ENCODE data around the gene NLRC5. TPM values are rescaled to one million over a fixed set of nuclear protein-coding genes. Genes with fewer than 3 reads are reported as not detected.
"Not testable (repeated sequence)": the region's sequence is repeated elsewhere in the genome, so short reads cannot be mapped to it uniquely, and the experiment has no call there.

Gene NLRC5
- polyA plus RNA-seq, 1 donor: 4.2 TPM

DNA sequence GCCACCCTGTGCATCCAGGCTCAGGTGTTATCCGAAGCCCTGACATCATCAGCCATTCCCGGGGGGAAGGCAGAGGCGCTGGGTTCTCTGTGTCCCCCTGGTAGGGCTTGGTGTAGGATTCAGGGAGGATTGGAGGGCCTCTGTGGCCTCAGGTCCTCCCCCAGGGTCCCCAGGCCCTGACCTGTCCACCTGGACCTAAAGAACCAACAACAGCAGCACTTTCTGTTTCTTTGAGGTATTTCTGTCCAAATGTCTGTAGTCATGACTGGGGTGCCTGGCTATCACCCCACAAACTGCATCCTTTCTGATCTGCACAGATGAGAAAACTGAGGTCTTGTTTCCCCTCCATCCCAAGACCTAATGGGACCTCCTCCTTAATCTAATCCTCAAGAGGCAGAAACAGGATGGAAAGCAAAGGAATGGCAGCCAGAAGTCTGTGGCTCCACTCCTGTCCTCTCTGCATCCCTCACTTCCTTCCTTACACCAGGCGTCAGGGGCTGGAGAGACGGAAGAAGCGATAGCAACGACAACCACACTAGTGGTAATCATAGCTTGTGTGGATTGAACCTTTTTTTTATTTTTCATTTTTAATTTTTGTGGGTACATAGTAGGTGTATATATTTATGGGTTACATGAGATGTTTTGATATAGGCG lies 11.8 kb downstream of the NLRC5 start:
- DNase-seq: no peak

DNA sequence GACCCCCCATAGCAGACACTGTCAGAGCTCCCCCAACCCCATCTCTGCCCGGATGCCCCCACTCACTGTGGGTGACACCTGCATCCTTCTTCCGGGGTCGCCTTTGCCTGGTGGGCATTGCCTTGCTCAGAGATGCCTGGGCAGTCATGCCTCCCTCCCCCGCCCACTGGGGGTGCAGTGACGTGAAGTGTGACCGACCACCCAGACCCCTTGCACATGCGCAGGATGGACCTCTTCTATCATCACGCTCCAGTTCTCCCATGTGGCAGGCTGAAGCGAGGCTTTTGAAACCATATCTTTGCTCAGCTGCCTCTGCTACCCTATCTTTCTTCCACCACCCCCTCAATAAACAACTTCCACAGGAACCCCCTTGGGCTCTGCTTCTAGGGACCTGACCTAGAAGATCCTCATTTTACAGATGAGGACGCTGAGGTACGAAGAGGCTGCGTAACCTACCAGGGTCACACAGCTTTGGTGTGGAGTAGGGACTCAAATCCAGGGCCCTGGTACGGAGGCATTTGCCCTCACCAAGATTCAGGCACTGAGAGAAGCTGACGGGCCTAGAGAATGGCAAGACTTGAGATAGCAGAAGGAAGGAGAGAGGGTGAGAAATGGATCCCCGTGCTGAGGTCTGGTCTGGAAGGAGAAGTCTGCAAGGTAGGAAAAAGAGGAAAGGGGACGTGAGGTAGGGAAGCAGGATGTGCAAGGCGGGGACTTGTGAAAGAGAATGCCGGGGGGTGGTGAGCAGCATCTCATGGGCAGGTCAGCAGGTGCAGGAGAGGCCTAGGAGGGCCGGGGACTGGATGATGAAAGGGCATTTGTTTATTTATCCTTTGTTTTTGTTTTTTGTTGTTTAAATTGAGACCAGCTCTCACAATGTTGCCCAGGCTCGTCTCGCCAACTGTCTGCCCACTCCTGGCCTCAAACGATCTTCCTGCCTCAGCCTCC lies 14.4 kb downstream of the NLRC5 start:
- no peak for DNase-seq

DNA sequence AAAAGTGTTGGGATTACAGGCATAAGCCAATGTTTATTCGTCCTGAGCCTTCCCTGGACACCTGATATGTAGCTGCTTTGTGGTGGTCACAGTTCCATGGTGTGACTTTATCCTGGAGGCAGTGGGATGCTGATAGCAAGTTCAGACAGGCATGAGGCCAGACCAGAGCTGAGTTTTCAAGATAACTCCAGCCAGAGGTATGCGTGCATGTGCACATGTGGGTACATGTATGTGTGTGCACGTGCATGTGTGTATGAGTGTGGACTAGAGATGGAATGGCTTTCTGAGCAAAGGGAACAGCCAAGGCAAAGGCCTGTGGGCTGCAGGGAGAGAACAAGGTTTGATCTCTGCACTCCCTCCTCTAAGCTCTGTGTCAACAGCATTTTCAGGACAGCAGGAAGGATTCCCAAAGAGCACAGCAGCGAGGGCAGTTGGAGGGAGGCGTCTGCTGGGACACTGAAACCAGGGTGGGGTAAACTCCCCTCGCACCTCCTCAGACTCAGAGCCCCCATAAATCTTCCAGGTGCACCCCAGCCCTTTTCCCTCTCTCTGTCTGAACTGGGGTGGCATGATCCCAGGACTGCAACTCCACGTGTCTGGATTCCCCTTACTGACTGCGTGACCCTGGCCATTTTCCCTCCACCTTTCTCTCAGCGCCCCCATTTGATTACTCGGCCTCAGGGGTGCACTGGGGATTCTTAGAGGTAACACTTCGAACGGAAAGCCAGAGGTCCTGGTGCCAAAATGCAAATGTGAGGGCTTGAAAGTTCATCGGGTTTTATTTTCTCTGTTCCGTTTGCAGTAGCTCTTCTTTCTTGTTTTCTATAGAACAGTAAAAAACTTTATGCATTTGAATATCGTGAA lies 15.3 kb downstream of the NLRC5 start:
- no peak for DNase-seq

DNA sequence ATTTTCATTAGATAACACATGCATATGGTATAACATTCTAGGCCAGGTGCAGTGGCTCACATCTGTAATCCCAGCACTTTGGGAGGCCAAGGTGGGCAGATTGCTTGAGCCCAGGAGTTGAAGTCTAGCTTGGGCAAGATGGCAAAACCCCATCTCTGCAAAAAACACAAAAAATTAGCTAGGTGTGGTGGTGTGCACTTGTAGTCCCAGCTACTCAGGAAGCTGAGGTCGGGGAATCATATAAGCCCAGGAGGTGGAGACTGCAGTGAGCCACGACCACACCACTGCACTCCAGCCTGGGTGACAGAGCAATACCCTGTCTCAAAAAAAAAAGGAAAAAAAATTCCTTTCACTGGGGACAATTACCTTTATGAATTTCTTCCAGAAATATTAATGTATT lies 16.2 kb downstream of the NLRC5 start:
- not testable (repeated sequence) for DNase-seq

DNA sequence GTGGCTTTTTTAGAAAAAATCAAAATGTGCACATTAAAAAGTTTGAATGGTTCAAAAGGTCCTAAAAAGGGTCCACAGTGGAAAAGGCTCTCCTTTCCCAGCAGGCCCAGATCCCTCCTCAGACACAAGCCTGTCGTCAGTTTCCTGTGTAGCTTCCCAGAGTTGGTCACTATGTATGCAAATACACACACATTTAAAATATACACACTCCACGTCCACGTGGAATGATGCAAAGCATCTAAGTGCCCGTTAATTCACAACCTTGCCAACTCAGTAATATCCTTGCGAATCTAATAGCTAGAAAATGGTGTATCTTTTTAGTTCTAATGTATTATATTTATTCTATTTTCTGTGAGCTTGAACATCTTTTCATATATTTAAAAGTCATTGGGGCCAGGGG lies 17.7 kb downstream of the NLRC5 start:
- DNase-seq: no peak

DNA sequence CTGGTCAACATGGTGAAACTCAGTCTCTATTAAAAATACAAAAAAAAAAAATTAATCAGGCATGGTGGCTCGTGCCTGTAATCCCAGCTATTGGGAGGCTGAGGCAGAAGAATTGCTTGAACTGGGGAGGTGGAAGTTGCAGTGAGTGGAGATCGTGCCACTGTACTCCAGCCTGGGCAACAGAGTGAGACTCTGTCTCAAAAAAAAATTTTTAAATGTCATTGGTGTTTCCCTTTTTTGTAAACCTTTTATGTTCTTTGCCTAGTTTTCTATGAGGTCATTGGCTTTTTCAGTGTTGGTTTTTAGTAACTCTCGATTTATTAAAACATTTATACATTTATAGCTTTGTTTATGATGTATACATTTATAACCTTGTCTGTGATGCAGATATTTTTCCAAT lies 18.2 kb downstream of the NLRC5 start:
- DNase-seq: no peak

DNA sequence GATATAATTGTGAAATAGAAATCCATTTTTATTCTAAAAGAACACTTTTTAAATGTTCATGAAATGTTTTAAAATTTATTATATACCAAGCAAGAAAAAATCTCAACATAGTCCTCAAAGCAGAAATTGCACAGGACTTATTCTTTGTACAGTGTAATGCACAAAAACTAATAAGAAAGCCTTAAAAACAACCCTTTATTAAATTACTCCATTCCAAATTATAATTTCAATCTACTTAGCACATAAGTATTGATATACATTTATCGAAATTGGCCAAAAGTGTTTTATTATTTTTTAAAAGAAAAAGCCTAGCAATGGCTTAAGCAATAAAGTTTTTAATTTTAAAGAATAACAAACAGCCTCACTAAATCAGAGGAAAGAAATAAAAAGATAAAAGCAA lies 19.1 kb downstream of the NLRC5 start:
- DNase-seq: no peak

DNA sequence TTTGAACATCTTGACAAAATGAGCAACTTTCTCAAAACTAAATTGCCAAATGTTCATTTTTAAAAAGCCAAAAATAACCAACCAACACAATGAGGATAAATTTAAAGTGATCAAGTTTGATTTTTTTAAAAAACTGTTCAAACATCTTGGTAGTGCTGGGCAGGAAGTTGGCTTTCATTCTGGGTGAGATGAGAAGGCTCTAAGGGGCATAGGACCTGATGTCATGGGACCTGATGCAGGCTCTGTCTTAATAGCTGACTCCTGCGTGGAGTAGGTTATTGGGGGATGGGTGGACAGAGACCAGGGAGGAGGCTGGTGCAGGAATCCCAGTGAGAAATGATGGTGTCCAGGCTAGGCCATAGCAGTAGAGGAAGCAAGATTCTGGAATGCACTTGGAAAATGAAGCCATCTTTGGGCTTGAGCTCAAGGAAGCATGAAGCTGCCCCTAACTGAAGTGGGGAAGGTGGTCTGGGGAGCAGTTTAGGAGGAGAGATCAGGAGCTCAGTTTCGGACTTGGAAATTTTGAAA lies 20.4 kb downstream of the NLRC5 start:
- DNase-seq: no peak

DNA sequence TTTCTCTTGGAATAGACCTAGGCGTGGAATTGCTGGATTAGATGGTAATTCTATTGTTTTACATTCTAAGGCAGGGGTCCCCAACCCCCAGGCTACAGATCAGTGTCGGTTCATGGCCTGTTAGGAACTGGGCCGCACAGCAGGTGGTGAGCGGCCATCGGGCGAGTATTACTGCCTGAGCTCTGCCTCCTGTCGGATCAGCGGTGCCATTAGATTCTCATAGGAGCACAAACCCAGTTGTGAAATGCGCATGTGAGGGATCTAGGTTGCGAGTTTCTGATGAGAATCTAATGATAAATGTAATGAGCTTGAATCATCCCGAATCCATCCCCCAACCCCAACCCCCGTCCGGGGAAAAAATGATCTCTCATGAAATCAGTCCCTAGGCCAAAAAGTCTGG lies 23.0 kb downstream of the NLRC5 start:
- no peak for DNase-seq

DNA sequence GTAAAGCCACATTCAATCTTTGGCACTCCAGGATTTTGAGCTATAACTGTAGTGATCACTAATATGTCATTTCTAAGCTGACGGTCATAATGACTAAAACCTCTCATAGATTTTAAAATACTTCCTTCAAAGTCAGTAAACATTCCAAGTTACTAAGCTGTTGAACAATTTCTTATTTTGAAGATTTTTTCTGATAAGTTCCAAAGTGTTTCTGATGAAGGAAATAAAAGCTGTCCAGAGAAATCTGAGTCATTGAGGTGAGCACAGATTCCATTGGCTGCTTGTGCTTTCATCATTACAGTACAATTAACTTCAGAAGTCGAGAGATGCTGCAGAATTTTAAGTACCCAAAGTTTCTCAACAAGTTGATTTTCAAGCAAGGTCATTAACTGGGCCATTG lies 23.9 kb downstream of the NLRC5 start:
- no peak for DNase-seq

DNA sequence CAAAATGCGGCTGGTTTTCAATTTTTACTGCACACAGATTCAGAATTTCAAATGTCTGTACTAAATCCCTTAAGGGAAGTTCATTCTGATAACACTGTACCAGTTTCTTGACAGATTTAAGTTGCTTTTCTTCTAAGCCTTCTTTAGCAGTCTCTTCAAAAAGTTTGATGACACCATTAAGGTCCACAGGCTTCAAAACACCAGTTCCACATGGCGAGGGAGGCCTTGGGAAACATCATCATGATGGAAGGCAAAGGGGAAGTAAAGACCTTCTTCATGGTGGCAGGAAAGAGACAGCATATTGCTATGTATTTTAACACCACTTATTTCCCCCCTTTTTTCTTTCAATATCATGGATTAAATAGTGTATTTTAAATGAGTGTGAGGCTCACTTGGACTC lies 24.5 kb downstream of the NLRC5 start:
- DNase-seq: no peak

DNA sequence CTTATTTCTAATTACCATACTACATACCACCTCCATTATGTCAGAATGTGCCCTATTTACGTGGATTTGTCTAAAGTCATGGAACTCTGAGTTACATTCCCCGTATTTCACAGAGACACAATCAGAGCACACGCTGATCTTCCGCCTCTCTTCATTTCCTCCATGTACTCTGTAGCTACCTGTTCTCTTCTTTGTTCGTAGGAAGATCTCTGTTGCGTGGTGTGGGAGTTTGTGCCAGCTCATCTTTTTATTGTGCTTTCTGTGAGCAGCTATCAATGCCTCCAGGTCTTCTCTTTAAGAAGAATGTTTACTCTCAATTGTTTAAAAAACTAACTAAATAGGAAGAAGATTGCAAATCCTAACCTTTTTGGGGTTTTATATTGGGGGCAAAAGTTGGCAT lies 26.9 kb downstream of the NLRC5 start:
- no peak for DNase-seq

DNA sequence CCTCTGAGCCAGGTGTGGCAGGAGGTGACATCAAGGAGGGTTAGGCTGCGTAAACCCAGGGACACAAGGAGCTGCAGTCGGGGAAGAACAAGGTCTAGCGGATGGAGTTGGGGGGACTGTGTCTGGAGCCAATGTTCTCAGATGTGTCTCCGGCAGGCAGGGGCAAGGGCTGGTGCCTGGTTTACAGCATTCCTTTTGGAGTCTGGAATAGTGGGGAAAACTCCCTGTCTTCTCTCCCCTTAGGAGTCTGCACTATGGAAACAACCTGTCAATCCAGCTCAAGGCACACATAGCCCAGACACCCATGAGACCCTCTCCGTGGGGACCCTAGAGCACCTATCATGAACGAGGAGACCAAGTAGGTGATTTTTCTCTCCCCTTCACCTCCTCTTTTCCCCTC lies 27.5 kb downstream of the NLRC5 start:
- no peak for DNase-seq

DNA sequence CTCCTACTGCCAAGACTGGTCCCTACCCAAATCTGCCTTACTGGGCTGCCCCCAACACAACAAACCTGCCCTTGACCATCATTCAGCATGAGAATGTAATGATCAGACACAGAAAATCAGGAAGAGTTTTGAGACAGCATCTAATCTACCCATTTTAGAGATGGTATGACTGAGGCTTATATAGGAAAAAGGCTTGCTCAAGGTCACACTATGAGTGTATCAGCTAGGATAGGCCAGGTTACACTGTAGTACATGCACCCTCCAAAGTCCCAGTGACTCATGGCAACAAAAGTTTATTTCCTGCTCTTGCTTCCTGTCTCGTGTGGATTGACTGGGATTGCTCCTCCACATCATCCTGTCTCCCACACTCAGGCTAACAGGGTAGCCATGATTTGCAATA lies 27.9 kb downstream of the NLRC5 start:
- no peak for DNase-seq

DNA sequence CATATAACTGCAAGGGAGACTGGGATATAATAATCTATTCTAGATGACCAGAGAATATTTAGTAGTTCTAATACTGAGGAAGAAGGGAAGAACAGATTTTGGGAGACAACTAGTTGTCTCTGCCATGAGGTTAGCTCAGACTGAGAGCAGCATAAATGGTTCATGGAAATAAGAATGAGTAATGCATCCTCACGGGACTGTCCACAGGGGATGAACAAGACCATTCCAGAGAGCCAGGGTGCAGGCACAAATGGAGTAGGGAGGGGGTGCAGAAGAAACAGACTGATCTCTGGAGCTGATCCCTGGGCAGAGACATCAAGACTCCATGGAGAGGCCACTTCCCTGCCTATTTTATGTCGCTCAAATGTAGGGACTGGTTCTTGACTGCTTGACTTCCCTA lies 30.4 kb downstream of the NLRC5 start:
- no peak for DNase-seq

DNA sequence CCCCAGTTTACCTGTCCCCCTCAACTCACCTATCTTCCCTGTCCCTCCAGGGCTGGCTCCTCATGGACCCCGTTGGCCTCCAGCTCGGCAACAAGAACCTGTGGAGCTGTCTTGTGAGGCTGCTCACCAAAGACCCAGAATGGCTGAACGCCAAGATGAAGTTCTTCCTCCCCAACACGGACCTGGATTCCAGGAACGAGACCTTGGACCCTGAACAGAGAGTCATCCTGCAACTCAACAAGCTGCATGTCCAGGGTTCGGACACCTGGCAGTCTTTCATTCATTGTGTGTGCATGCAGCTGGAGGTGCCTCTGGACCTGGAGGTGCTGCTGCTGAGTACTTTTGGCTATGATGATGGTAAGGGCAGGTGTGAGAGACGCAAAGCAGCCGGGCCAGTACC lies 31.3 kb downstream of the NLRC5 start:
- no peak for DNase-seq

DNA sequence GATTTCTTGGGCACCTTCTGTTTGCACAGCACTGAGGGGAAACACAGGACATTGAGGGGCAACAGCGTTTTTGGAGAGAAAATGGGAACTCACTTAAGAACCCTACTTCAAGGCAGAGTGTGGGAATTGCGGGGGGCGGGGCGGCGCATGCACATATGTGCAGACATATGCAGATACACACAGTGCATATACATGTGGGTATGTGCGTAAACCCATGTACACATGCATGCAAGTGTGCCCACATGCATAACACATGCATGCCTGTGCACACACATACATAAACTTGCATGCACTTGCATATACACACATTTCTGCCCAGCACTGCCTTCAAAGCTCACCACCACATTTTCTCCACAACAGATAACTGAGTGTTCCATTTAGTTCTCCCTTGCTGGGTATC lies 32.4 kb downstream of the NLRC5 start:
- DNase-seq: no peak

DNA sequence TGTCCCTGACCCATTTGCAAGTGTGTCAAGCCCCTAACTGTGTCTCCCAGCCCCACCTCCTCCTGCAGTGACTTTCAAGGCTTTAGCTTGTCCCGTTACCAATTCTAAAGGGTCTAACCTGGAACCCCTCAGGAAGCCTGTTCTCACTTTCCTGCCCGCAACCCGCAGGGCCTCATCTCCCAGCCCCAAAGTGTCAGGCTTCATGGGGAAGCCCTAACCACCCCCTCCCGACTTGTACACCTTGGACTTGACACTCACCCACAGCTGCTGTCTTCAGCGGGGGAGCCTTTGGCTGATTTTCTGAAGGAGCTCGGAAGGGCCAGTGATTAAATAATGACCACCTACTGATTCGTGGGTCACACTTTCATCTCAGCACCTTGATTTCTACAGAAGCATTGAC lies 33.1 kb downstream of the NLRC5 start:
- no peak for DNase-seq

DNA sequence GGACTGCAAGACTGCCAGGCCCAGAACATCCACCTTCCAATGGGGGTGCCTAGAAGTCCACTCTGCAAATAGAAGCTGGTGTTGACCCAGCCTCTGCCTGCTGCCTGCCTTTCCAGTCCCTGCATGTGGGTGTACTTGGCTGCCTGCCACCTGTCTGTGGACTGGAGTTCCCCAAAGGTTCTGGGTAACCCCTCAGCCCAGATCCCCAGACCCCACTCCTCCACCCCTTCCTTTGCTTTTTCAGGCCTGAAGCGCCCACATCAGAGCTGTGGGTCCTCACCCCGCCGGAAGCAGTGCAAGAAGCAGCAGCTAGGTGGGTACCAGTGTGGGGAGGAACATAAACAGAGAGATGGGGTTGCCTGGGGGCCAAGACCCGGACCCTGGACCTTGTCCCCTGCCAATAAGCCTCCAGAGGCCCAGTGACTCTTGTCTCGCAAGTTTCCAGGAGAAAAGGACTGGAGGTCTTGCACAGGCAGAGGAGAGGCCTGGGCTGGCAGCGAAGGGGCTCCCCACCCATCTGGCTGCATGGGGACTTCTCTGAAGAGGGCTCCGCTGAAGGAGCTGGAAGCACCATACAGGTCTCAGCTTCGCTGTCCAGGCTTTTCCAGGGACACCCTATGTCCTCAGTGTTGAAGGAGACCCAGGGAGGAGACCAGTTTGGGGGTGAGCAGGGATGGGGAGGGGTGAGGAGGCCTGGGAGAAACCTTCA lies 34.3 kb downstream of the NLRC5 start:
- DNase-seq: no peak

DNA sequence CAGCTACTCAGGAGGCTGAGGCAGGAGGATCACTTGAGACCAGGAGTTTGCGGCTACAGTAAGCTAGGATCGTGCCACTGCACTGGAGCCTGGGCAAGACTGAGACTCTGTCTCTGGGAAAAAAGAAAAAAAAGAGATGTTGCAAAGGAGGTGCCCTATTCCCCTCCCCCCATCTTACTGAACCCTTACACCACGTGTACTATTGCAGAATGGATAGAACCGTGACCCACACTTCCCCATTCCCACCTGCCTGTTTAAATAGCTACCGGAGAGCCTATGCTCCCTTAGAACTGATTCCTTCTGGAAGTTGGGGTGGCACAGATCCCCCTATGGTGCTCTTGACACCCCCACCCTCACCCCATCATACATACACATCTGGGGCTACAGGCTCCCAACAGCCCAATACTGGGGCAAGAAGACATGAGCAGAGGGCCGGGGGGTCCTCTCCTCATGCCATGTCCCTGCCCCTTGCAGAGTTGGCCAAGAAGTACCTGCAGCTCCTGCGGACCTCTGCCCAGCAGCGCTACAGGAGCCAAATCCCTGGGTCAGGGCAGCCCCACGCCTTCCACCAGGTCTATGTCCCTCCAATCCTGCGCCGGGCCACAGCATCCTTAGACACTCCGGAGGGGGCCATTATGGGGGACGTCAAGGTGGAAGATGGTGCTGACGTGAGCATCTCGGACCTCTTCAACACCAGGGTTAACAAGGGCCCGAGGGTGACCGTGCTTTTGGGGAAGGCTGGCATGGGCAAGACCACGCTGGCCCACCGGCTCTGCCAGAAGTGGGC lies 35.7 kb downstream of the NLRC5 start:
- no peak for DNase-seq

Measured in hindlimb muscle (tissue), 1 donor.